ENCODE data around the gene ANKRD40CL. TPM values are rescaled to one million over a fixed set of nuclear protein-coding genes. Genes with fewer than 3 reads are reported as not detected.

The ANKRD40CL gene
- total RNA-seq, 2 experiments from 2014 or later, result not detected

GRCh38 chr17:50787106-50787505 lies 19.8 kb upstream of the ANKRD40CL start:
- DNase-seq (no peak), ATAC-seq (ENCODE audit: poor library complexity) (no peak)
- Mint-ChIP-seq H3K4me1 (ENCODE audit: low read depth) (peaks cover 6% of the 10 kb centered on the region), H3K27ac (no peak overlapping the region), H3K27me3 (peaks cover 5% of the 10 kb centered on the region), H3K36me3 (ENCODE audit: low read depth) (no peaks in the 10 kb centered on the region), H3K4me3 (no peak overlapping the region), H3K9me3 (no peaks in the 10 kb centered on the region)
- POLR2A ChIA-PET, result no interaction called here
- Histone ChIP-seq H3K4me1 (ENCODE audit: insufficient read depth, low read length) (peaks cover 8% of the 10 kb centered on the region), H3K4me3 (ENCODE audit: low read length) (no peak overlapping the region), H3K9me3 (ENCODE audit: control insufficient read depth in 1 of 2, insufficient read depth in 1 of 2, low read length in 2 of 2) (no peaks in the 10 kb centered on the region), H3K27me3 (ENCODE audit: control insufficient read depth in 1 of 2, insufficient read depth in 2 of 2, low read length in 2 of 2) (no peaks in the 10 kb centered on the region), H3K27ac (ENCODE audit: low read depth in 1 of 2, low read length in 2 of 2) (no peak overlapping the region), H3K36me3 (ENCODE audit: insufficient read depth, low read length) (no peaks in the 10 kb centered on the region)
- TF ChIP-seq, protein P1, sequence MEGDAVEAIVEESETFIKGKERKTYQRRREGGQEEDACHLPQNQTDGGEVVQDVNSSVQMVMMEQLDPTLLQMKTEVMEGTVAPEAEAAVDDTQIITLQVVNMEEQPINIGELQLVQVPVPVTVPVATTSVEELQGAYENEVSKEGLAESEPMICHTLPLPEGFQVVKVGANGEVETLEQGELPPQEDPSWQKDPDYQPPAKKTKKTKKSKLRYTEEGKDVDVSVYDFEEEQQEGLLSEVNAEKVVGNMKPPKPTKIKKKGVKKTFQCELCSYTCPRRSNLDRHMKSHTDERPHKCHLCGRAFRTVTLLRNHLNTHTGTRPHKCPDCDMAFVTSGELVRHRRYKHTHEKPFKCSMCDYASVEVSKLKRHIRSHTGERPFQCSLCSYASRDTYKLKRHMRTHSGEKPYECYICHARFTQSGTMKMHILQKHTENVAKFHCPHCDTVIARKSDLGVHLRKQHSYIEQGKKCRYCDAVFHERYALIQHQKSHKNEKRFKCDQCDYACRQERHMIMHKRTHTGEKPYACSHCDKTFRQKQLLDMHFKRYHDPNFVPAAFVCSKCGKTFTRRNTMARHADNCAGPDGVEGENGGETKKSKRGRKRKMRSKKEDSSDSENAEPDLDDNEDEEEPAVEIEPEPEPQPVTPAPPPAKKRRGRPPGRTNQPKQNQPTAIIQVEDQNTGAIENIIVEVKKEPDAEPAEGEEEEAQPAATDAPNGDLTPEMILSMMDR (IDR thresholded peaks at IDR 0.05), result no peak
- intact Hi-C loops (cut with DNase I, micrococcal nuclease), result no loop called here
- CTCF ChIA-PET, result no interaction called here

DNA sequence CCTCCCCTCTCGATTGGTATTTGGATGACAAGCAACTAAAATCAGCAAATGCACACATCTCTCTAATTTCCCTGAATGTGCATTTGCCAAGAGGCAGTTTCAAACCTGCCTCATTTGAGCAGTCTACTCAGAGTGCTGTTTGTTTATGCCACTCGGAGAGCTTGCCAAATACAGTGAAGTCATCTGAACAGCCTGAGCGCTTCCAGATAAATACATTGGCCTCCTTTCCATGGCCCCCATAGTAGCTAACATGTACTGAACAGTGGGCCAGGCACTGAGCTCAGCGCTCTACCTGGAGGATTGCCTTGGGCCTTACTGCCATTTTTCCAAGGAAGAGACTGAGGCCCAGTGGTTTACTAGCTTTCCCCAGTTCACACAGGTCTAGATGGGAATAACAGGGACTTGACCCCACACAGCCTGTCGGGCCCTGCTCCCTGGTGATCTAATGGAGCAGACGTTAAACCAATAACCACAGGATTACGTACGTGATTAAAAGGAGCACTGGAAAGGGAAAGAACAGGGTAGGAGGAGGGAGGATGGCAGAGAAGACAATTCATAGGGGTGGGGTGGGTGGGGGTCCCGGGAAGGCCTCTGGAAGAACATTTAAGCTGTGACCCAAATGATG lies 18.7 kb upstream of the ANKRD40CL start:
- no peak overlapping the region for H3K27ac Mint-ChIP-seq
- ChIA-PET POLR2A (no interaction called here), CTCF (no interaction called here)
- no peak overlapping the region for H3K27ac ChIP-seq (ENCODE audit: low read depth in 1 of 2, low read length in 2 of 2)
- H3K36me3 Mint-ChIP-seq (ENCODE audit: low read depth), result no peaks in the 10 kb centered on the region
- no peak overlapping the region for H3K4me3 Mint-ChIP-seq
- H3K36me3 ChIP-seq (ENCODE audit: insufficient read depth, low read length), result no peaks in the 10 kb centered on the region
- intact Hi-C loops (cut with DNase I, micrococcal nuclease), result no loop called here
- H3K9me3 Mint-ChIP-seq, result no peaks in the 10 kb centered on the region
- TF ChIP-seq, protein P1 (IDR thresholded peaks at IDR 0.05), result no peak
- no peaks in the 10 kb centered on the region for H3K9me3 ChIP-seq (ENCODE audit: control insufficient read depth in 1 of 2, insufficient read depth in 1 of 2, low read length in 2 of 2)
- peaks cover 12% of the 10 kb centered on the region for H3K4me1 Mint-ChIP-seq (ENCODE audit: low read depth)
- no peak for ATAC-seq (ENCODE audit: poor library complexity)
- no peaks in the 10 kb centered on the region for H3K27me3 ChIP-seq (ENCODE audit: control insufficient read depth in 1 of 2, insufficient read depth in 2 of 2, low read length in 2 of 2)
- no peak for DNase-seq
- H3K27me3 Mint-ChIP-seq, result peaks cover 5% of the 10 kb centered on the region
- H3K4me1 ChIP-seq (ENCODE audit: insufficient read depth, low read length), result peaks cover 15% of the 10 kb centered on the region
- no peak overlapping the region for H3K4me3 ChIP-seq (ENCODE audit: low read length)

DNA sequence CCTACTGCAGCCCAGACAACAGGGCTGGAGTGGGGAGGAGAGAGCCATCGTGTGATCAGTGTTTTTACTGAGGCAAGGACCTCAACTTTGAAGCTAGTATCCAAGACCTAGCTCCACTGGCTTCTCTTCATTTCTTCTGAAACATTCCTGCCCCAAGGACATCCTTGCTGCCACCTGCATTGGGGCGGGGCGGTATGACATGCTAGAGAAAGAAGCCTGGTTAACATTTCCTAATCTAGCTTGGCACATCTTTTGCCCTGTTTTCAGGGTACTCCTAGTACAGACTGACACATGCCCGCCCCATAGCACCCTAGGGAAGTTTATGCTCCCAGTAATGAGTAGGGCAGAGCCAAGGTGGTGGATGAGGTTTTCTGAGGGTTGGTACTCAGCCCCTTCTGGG lies 17.8 kb upstream of the ANKRD40CL start:
- H3K27ac Mint-ChIP-seq, result no peak overlapping the region
- no peak for DNase-seq
- ChIA-PET POLR2A (no interaction called here), CTCF (no interaction called here)
- peaks cover 5% of the 10 kb centered on the region for H3K27me3 Mint-ChIP-seq
- intact Hi-C loops (cut with DNase I, micrococcal nuclease), result no loop called here
- no peak overlapping the region for H3K27ac ChIP-seq (ENCODE audit: low read depth in 1 of 2, low read length in 2 of 2)
- H3K4me3 ChIP-seq (ENCODE audit: low read length), result no peak overlapping the region
- H3K4me1 ChIP-seq (ENCODE audit: insufficient read depth, low read length), result peaks cover 24% of the 10 kb centered on the region
- H3K27me3 ChIP-seq (ENCODE audit: control insufficient read depth in 1 of 2, insufficient read depth in 2 of 2, low read length in 2 of 2), result no peaks in the 10 kb centered on the region
- H3K36me3 Mint-ChIP-seq (ENCODE audit: low read depth), result no peaks in the 10 kb centered on the region
- no peak for ATAC-seq (ENCODE audit: poor library complexity)
- H3K9me3 Mint-ChIP-seq, result no peaks in the 10 kb centered on the region
- peaks cover 16% of the 10 kb centered on the region for H3K4me1 Mint-ChIP-seq (ENCODE audit: low read depth)
- no peaks in the 10 kb centered on the region for H3K36me3 ChIP-seq (ENCODE audit: insufficient read depth, low read length)
- no peaks in the 10 kb centered on the region for H3K9me3 ChIP-seq (ENCODE audit: control insufficient read depth in 1 of 2, insufficient read depth in 1 of 2, low read length in 2 of 2)
- no peak overlapping the region for H3K4me3 Mint-ChIP-seq
- TF ChIP-seq, protein P1 (IDR thresholded peaks at IDR 0.05), result no peak
